ENCODE results near the gene DIAPH2. TPM values are rescaled to one million over a fixed set of nuclear protein-coding genes. Genes with fewer than 3 reads are reported as not detected.
A peak's percentile ranks its signal among the peaks of the same experiment; 100 is the strongest.

Gene DIAPH2
- total RNA-seq, 2 donors from 2014 or later = 21.5 to 51.8 TPM

DNA sequence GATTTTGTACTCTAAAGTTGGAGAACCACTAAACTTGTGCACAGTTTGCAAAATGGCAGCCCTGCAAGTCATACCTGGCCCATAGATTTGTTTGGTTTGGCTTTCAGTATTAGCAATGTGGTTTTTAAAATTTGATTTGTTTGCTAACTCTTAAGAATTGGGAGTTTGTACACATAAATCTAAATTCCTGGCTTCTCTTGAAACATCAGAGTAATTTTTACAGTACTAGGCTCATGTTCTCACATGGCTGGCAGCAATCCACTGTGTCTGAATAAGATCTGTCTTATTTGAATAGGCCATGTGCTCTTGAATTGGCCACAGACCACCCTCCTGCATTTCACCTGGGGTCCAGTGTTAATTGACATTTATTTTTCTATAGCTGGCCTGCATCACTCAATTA lies 21.3 kb downstream of the DIAPH2 start:
- Mint-ChIP-seq H3K4me1 (peaks cover 49% of the 10 kb centered on the region), H3K9me3 (peaks cover 3% of the 10 kb centered on the region)
- no peaks in the 10 kb centered on the region for H3K9me3 ChIP-seq (ENCODE audit: control insufficient read depth, low read length)

GRCh38 chrX:96707804-96708203 lies 23.2 kb downstream of the DIAPH2 start:
- Histone ChIP-seq H3K9me3 (ENCODE audit: control insufficient read depth, low read length) (no peaks in the 10 kb centered on the region), H3K27me3 (ENCODE audit: control insufficient read depth, insufficient read depth, low read length, poor library complexity, severe bottlenecking) (no peaks in the 10 kb centered on the region), H3K9ac (ENCODE audit: extremely low read depth, low read length, poor library complexity, severe bottlenecking) (no peak overlapping the region), H3K4me1 (ENCODE audit: control insufficient read depth, insufficient read depth, low read length) (no peaks in the 10 kb centered on the region), H3K36me3 (ENCODE audit: control insufficient read depth, insufficient read depth, low read length) (no peaks in the 10 kb centered on the region), H3K27ac (ENCODE audit: low read depth, low read length) (no peak overlapping the region), H3K4me3 (ENCODE audit: low read length) (no peak overlapping the region)
- DNase-seq = no peak
- Mint-ChIP-seq H3K27ac (no peak overlapping the region), H3K4me1 (peaks cover 47% of the 10 kb centered on the region), H3K9me3 (peaks cover 8% of the 10 kb centered on the region), H3K4me3 (no peak overlapping the region), H3K27me3 (ENCODE audit: insufficient read depth) (no peaks in the 10 kb centered on the region), H3K36me3 (ENCODE audit: low read depth) (peaks cover 15% of the 10 kb centered on the region)
- WGBS, 2 experiments (ENCODE audit: insufficient coverage in 1 of 2, insufficient read length in 1 of 2) = no CpG with 5 or more reads among the region's 1 CpG
- TF ChIP-seq, protein P1, sequence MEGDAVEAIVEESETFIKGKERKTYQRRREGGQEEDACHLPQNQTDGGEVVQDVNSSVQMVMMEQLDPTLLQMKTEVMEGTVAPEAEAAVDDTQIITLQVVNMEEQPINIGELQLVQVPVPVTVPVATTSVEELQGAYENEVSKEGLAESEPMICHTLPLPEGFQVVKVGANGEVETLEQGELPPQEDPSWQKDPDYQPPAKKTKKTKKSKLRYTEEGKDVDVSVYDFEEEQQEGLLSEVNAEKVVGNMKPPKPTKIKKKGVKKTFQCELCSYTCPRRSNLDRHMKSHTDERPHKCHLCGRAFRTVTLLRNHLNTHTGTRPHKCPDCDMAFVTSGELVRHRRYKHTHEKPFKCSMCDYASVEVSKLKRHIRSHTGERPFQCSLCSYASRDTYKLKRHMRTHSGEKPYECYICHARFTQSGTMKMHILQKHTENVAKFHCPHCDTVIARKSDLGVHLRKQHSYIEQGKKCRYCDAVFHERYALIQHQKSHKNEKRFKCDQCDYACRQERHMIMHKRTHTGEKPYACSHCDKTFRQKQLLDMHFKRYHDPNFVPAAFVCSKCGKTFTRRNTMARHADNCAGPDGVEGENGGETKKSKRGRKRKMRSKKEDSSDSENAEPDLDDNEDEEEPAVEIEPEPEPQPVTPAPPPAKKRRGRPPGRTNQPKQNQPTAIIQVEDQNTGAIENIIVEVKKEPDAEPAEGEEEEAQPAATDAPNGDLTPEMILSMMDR (conservative IDR thresholded peaks at IDR 0.05) = no peak

More for the DNA sequence above, 21.3 kb downstream of the DIAPH2 start:
- H3K4me1 ChIP-seq (ENCODE audit: control insufficient read depth, insufficient read depth, low read length) = no peaks in the 10 kb centered on the region
- H3K4me3 ChIP-seq (ENCODE audit: low read length) = no peak overlapping the region
- H3K36me3 Mint-ChIP-seq (ENCODE audit: low read depth) = peaks cover 10% of the 10 kb centered on the region
- no peaks in the 10 kb centered on the region for H3K27me3 Mint-ChIP-seq (ENCODE audit: insufficient read depth)
- H3K27ac ChIP-seq (ENCODE audit: low read depth, low read length) = no peak overlapping the region
- no peak overlapping the region for H3K27ac Mint-ChIP-seq
- no peak overlapping the region for H3K9ac ChIP-seq (ENCODE audit: extremely low read depth, low read length, poor library complexity, severe bottlenecking)
- H3K4me3 Mint-ChIP-seq = no peak overlapping the region
- TF ChIP-seq, protein P1 (conservative IDR thresholded peaks at IDR 0.05) = no peak
- DNase-seq = no peak
- H3K27me3 ChIP-seq (ENCODE audit: control insufficient read depth, insufficient read depth, low read length, poor library complexity, severe bottlenecking) = no peaks in the 10 kb centered on the region
- no peaks in the 10 kb centered on the region for H3K36me3 ChIP-seq (ENCODE audit: control insufficient read depth, insufficient read depth, low read length)

DNA sequence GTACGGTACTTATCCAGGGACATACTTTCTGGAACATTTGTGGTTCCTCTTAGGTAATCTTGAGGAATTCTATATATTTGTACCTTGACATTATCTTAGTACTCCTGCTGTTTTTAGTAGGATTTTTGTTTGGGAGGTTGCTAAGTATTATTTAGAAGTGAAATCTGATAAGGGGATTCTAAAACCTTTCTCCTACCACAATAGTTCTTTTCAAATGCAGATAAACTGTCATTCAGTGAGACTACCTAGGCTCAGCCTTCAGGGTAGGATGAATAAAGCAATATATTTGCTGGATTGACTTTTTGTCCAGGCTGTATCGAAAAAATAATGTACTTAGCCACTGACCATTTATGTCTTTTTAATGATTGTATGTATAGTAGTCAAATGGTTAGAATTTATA lies 25.4 kb downstream of the DIAPH2 start:
- peak overlapping the region; percentile 61 for H3K27ac Mint-ChIP-seq
- no peaks in the 10 kb centered on the region for H3K4me1 ChIP-seq (ENCODE audit: control insufficient read depth, insufficient read depth, low read length)
- WGBS, 2 experiments (ENCODE audit: insufficient coverage in 1 of 2, insufficient read length in 1 of 2) = 17% methylated on average over 1 of the region's 2 CpGs; no CpG with 5 or more reads in 1 of the 2 experiments
- no peak for DNase-seq
- H3K9me3 ChIP-seq (ENCODE audit: control insufficient read depth, low read length) = no peaks in the 10 kb centered on the region
- no peak overlapping the region for H3K9ac ChIP-seq (ENCODE audit: extremely low read depth, low read length, poor library complexity, severe bottlenecking)
- peak overlapping the region; percentile 58 for H3K4me3 ChIP-seq (ENCODE audit: low read length)
- H3K4me1 Mint-ChIP-seq = peaks cover 46% of the 10 kb centered on the region
- H3K9me3 Mint-ChIP-seq = peaks cover 8% of the 10 kb centered on the region
- no peak overlapping the region for H3K4me3 Mint-ChIP-seq
- H3K27me3 Mint-ChIP-seq (ENCODE audit: insufficient read depth) = no peaks in the 10 kb centered on the region
- H3K27me3 ChIP-seq (ENCODE audit: control insufficient read depth, insufficient read depth, low read length, poor library complexity, severe bottlenecking) = no peaks in the 10 kb centered on the region
- TF ChIP-seq, protein P1 (conservative IDR thresholded peaks at IDR 0.05) = no peak
- H3K36me3 Mint-ChIP-seq (ENCODE audit: low read depth) = peaks cover 12% of the 10 kb centered on the region
- H3K36me3 ChIP-seq (ENCODE audit: control insufficient read depth, insufficient read depth, low read length) = no peaks in the 10 kb centered on the region
- H3K27ac ChIP-seq (ENCODE audit: low read depth, low read length) = no peak overlapping the region
